GM23248 (cell line): ENCODE results near the gene SETX. TPM values are rescaled to one million over a fixed set of nuclear protein-coding genes. Genes with fewer than 3 reads are reported as not detected.

Experiments
- DNase-seq: peaks from one replicate; pipeline ENCODE4 v3.0.0-alpha.2; 2015
- H2AFZ ChIP-seq: fragments of 200-600 bp; sonication (generic); 2 replicates; pipeline ENCODE4 v1.6.1; 2016; ENCODE audit warnings: antibody characterized with exemption
- H3F3A ChIP-seq: fragments of 200-600 bp; sonication (generic); 2 replicates; pipeline ENCODE4 v1.6.1; 2016; ENCODE audit warnings: mild to moderate bottlenecking, antibody characterized with exemption, mixed run types; ENCODE audit not compliant: insufficient read depth
- H3K27ac ChIP-seq: fragments of 200-600 bp; sonication (generic); 2 replicates; pipeline ENCODE4 v1.5.1; 2016; ENCODE audit warnings: mild to moderate bottlenecking
- H3K27me3 ChIP-seq: fragments of 200-600 bp; sonication (generic); replicated peaks from 2 replicates; pipeline ENCODE4 v1.6.1; 2016; ENCODE audit warnings: mild to moderate bottlenecking; ENCODE audit not compliant: insufficient read depth
- H3K36me3 ChIP-seq: fragments of 200-600 bp; sonication (generic); 2 replicates; pipeline ENCODE4 v1.6.1; 2016; ENCODE audit warnings: low read depth, mild to moderate bottlenecking
- H3K4me1 ChIP-seq: fragments of 200-600 bp; sonication (generic); 2 replicates; pipeline ENCODE4 v1.6.1; 2016; ENCODE audit warnings: mild to moderate bottlenecking; ENCODE audit not compliant: insufficient read depth
- H3K4me2 ChIP-seq: fragments of 200-600 bp; sonication (generic); one replicate; pipeline ENCODE4 v1.6.1; 2016; ENCODE audit warnings: mild to moderate bottlenecking; ENCODE audit not compliant: unreplicated experiment
- H3K4me3 ChIP-seq: fragments of 200-600 bp; sonication (generic); 2 replicates; pipeline ENCODE4 v1.5.1; 2016; ENCODE audit warnings: mild to moderate bottlenecking
- H3K79me2 ChIP-seq: fragments of 200-600 bp; sonication (generic); 2 replicates; pipeline ENCODE4 v1.6.1; 2016; ENCODE audit warnings: mild to moderate bottlenecking; ENCODE audit not compliant: insufficient read depth
- H3K9ac ChIP-seq: fragments of 200-600 bp; sonication (generic); 2 replicates; pipeline ENCODE4 v1.6.1; 2016; ENCODE audit warnings: mild to moderate bottlenecking
- H3K9me2 ChIP-seq: fragments of 200-600 bp; sonication (generic); 2 replicates; pipeline ENCODE4 v1.6.1; 2016; ENCODE audit warnings: mixed run types, mild to moderate bottlenecking, moderate library complexity; ENCODE audit not compliant: insufficient read depth
- H3K9me3 ChIP-seq: fragments of 200-600 bp; sonication (generic); one replicate; pipeline ENCODE4 v1.6.1; 2017; ENCODE audit warnings: low read depth
- H4K20me1 ChIP-seq: fragments of 200-600 bp; sonication (generic); 2 replicates; pipeline ENCODE4 v1.6.0; 2016; ENCODE audit not compliant: insufficient read depth
- EZH2 ChIP-seq: fragments of 200-600 bp; sonication (generic); IDR thresholded peaks from 2 replicates; pipeline ENCODE4 v1.6.1; 2018; ENCODE audit warnings: antibody characterized with exemption, mild to moderate bottlenecking; ENCODE audit not compliant: insufficient read depth, poor library complexity, severe bottlenecking
- EZH2phosphoT487 ChIP-seq: fragments of 200-600 bp; sonication (generic); IDR thresholded peaks from 2 replicates; pipeline ENCODE4 v1.6.1; 2018; ENCODE audit warnings: antibody characterized with exemption, moderate library complexity, mild to moderate bottlenecking, low read depth; ENCODE audit not compliant: insufficient read depth
- WGBS, 2 experiments: methylation state at CpG; one replicate each; pipeline ENCODE4 v1.1.6; 2015 to 2017; ENCODE audit warnings: low lambda C conversion rate in 2 of 2, low coverage in 1 of 2; ENCODE audit errors: missing lambda C conversion rate in 2 of 2; 5-methylcytosine and 5-hydroxymethylcytosine counted together
- in situ Hi-C: fragments of 300-500 bp; cut with MboI; formaldehyde crosslinking; loops from 2 replicates; pipeline ENCODE4 v1.15.0; 2020
- polyA plus RNA-seq: library from polyadenylated mRNA; unstranded; fragments of >200 nt; fragmentation: Nextera tagmentation; extraction: Ambion mirVana; gene quantifications from 2 replicates; pipeline ENCODE4 v1.2.1, GENCODE V29; 2016
- total RNA-seq: library from RNA; depleted of rRNA; stranded (reverse); fragments of >200 nt; shearing (Covaris generic); gene quantifications from 2 replicates; pipeline ENCODE4 v1.2.3, GENCODE V29; 2014

The SETX gene
- total and polyA plus RNA-seq, 2 experiments from 2014 or later, result 15.6 to 47.3 TPM

DNA sequence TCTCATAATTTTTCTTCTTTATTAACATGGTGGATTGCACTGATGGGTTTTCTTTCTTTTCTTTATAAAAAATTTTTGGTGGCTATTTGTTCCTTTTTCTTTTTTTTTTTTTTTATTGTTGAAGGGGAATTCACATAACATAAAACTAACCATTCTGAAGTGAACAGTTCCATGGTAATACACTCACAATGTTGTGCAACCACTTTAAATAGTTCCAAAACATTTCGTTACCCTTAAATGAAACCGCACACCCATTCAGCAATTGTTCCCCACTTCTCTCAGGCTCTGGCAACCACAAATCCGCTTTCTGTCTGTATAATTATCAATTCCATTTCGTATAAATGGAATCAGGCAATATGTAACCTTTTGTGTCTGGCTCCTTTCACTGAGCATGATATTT, 11.7 kb upstream of the SETX start:
- Histone ChIP-seq H3K36me3 (no peaks in the 10 kb centered on the region), H3K4me2 (no peak overlapping the region), H3K4me3 (no peak overlapping the region), H3K4me1 (no peaks in the 10 kb centered on the region), H3K79me2 (no peaks in the 10 kb centered on the region), H3K9me2 (no peaks in the 10 kb centered on the region), H3F3A (no peaks in the 10 kb centered on the region), H2AFZ (no peak overlapping the region), H3K9ac (no peak overlapping the region), H4K20me1 (no peaks in the 10 kb centered on the region), H3K27ac (no peak overlapping the region), H3K9me3 (no peaks in the 10 kb centered on the region), H3K27me3 (no peaks in the 10 kb centered on the region)
- TF ChIP-seq EZH2 (no peak), EZH2phosphoT487 (no peak)
- in situ Hi-C loops, result no loop called here
- no peak for DNase-seq
- 87 to 95% methylated on average over 4 of the region's 4 CpGs for WGBS, 2 experiments

DNA sequence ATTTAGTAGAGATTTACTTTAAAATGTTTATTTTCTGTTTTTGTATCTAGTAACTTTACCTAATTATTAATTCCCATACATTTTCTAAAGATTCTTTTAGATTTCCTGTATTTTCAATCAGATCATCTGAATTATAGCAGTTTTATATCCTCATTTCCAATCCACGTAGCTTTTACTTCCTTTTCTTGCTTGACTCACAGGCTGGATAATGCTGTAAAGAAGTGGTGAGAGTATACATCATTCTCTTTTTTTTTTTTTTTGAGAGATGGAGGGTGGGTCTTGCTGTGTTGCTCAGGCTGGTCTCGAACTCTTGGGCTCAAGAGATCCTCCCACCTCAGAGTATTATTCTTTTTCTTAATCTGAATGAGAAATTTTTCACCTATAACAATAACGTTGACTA, 11.2 kb upstream of the SETX start:
- Histone ChIP-seq H3K27me3 (no peaks in the 10 kb centered on the region), H3K9me2 (no peaks in the 10 kb centered on the region), H4K20me1 (no peaks in the 10 kb centered on the region), H3K4me2 (no peak overlapping the region), H3K4me3 (no peak overlapping the region), H3K27ac (no peak overlapping the region), H2AFZ (no peak overlapping the region), H3K9ac (no peak overlapping the region), H3F3A (no peaks in the 10 kb centered on the region), H3K79me2 (no peaks in the 10 kb centered on the region), H3K9me3 (no peaks in the 10 kb centered on the region), H3K36me3 (no peaks in the 10 kb centered on the region), H3K4me1 (no peaks in the 10 kb centered on the region)
- TF ChIP-seq EZH2phosphoT487 (no peak), EZH2 (no peak)
- in situ Hi-C loops, result no loop called here
- WGBS, 2 experiments, result 34 to 35% methylated on average over 3 of the region's 3 CpGs
- no peak for DNase-seq

DNA sequence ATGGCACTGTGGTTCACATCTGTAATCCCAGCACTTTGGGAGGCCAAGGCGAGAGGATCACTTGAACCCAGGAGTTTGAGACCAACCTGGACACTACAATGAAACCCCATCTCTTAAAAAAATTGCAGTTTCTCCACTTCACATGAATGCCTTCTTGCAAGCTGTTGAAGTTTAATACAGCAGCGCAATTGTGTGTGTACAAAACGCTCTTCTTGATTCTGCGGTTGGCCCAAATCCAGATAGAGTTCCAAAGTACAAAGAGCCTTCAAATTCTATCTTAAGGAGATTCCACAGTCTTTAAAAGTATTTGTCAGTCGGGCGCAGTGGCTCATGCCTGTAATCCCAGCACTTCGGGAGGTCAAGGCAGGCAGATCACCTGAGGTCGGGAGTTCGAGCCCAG, 9.3 kb upstream of the SETX start:
- no peaks in the 10 kb centered on the region for H3K9me3 ChIP-seq
- H2AFZ ChIP-seq, result no peak overlapping the region
- in situ Hi-C loops, result no loop called here
- H3K9ac ChIP-seq, result no peak overlapping the region
- no peaks in the 10 kb centered on the region for H3K4me1 ChIP-seq
- DNase-seq, result no peak
- H3K9me2 ChIP-seq, result no peaks in the 10 kb centered on the region
- no peaks in the 10 kb centered on the region for H3K36me3 ChIP-seq
- no peaks in the 10 kb centered on the region for H3K27me3 ChIP-seq
- no peaks in the 10 kb centered on the region for H3F3A ChIP-seq
- no peak overlapping the region for H3K27ac ChIP-seq
- no peaks in the 10 kb centered on the region for H3K79me2 ChIP-seq
- no peak overlapping the region for H3K4me3 ChIP-seq
- H4K20me1 ChIP-seq, result no peaks in the 10 kb centered on the region
- 89% methylated on average over 9 of the region's 9 CpGs for WGBS, 2 experiments
- TF ChIP-seq EZH2 (no peak), EZH2phosphoT487 (no peak)
- no peak overlapping the region for H3K4me2 ChIP-seq

GRCh38 chr9:132357764-132358163, 3.0 kb upstream of the SETX start:
- Histone ChIP-seq H4K20me1 (peaks cover 5% of the 10 kb centered on the region; the same call in 1 of the 2 replicates), H3K9ac (no peak overlapping the region), H3K27me3 (no peaks in the 10 kb centered on the region), H2AFZ (no peak overlapping the region), H3K27ac (no peak overlapping the region), H3K4me3 (no peak overlapping the region), H3F3A (no peaks in the 10 kb centered on the region), H3K79me2 (peaks cover 20% of the 10 kb centered on the region), H3K4me1 (peaks cover 11% of the 10 kb centered on the region), H3K4me2 (no peak overlapping the region), H3K36me3 (peaks cover 2% of the 10 kb centered on the region; the same call in 1 of the 2 replicates), H3K9me2 (no peaks in the 10 kb centered on the region), H3K9me3 (no peaks in the 10 kb centered on the region)
- in situ Hi-C loops, result no loop called here
- DNase-seq, result no peak
- WGBS, 2 experiments, result 83 to 88% methylated on average over 7 of the region's 7 CpGs
- TF ChIP-seq EZH2phosphoT487, result no peak
- TF ChIP-seq EZH2, result no peak

DNA sequence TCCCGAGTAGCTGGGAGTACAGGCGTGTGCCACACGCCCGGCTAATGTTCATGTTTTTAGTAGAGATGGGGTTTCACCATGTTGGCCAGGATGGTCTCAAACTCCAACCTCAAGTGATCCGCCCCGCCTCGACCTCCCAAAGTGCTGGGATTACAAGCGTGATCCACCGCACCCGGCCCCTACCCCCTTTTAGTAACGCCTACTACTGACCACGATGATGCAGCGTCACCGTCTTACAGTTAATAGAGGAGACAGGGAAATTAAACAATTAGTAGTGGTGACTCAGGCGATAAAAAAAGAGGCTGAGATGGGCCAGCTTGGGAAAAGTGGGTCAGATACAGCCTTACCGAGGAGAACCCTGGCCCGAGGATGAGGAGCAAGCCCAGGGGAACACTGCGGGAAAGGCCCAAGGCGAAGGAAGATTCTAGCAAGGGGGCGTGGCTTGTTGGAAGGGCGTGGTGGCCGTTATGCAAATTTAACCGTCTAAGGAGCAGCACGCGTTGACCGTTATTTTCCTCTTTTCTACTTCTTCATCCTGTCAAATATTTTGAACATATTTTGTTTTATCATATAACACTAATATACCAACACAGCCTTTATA, 1.6 kb upstream of the SETX start:
- DNase-seq, result no peak
- H3K27me3 ChIP-seq, result no peaks in the 10 kb centered on the region
- no peak overlapping the region for H3K4me2 ChIP-seq
- no peak overlapping the region for H2AFZ ChIP-seq
- peaks cover 14% of the 10 kb centered on the region for H3K36me3 ChIP-seq
- peaks cover 25% of the 10 kb centered on the region for H3K4me1 ChIP-seq
- no peak overlapping the region for H3K9ac ChIP-seq
- TF ChIP-seq EZH2 (no peak), EZH2phosphoT487 (no peak)
- H4K20me1 ChIP-seq, result peaks cover 5% of the 10 kb centered on the region; the same call in 1 of the 2 replicates
- 80% methylated on average over 26 of the region's 26 CpGs for WGBS, 2 experiments
- H3F3A ChIP-seq, result peaks cover 8% of the 10 kb centered on the region; the same call in 1 of the 2 replicates
- H3K4me3 ChIP-seq, result no peak overlapping the region
- no peaks in the 10 kb centered on the region for H3K9me2 ChIP-seq
- in situ Hi-C loops, result no loop called here
- no peaks in the 10 kb centered on the region for H3K9me3 ChIP-seq
- H3K27ac ChIP-seq, result no peak overlapping the region
- peaks cover 33% of the 10 kb centered on the region for H3K79me2 ChIP-seq
